DND-41 (cell line): Measurements from ENCODE around the gene MMP24.

Source experiments
- ATAC-seq: fragments of 200-7000 bp; cut with Tn5 transposase; 3 replicates; pipeline ENCODE4 v1.9.1; 2021; ENCODE audit warnings: low read depth; ENCODE audit not compliant: insufficient read depth
- DNase-seq: peaks from one replicate; pipeline ENCODE4 v3.0.0-alpha.2; 2020
- H2AFZ ChIP-seq: 2 replicates; pipeline ENCODE4 v1.6.0; 2012; ENCODE audit warnings: low read depth, low read length
- H3K27ac ChIP-seq: 2 replicates; pipeline ENCODE4 v1.5.1; 2012; ENCODE audit warnings: low read length, inconsistent platforms
- H3K27me3 ChIP-seq: fragments of 200-600 bp; sonication (generic); 2 replicates; pipeline ENCODE4 v1.6.0; 2012; ENCODE audit warnings: low read length, mild to moderate bottlenecking, inconsistent platforms; ENCODE audit not compliant: insufficient read depth, poor library complexity
- H3K36me3 ChIP-seq: 2 replicates; pipeline ENCODE4 v1.5.1; 2012; ENCODE audit warnings: low read length, inconsistent platforms; ENCODE audit not compliant: insufficient read depth
- H3K4me1 ChIP-seq: 2 replicates; pipeline ENCODE4 v1.5.1; 2012; ENCODE audit warnings: mild to moderate bottlenecking, low read length; ENCODE audit not compliant: insufficient read depth
- H3K4me2 ChIP-seq: 2 replicates; pipeline ENCODE4 v1.6.0; 2012; ENCODE audit warnings: mild to moderate bottlenecking, moderate library complexity, low read length, inconsistent platforms; ENCODE audit not compliant: insufficient read depth
- H3K4me3 ChIP-seq, 2 experiments: fragments of 200-600 bp in 1 of 2; shearing (Covaris generic) in 1 of 2; 2 replicates each; pipeline ENCODE4 v1.5.1; 2012 to 2016; ENCODE audit warnings: inconsistent platforms in 2 of 2, low read length in 2 of 2, mild to moderate bottlenecking in 2 of 2, low read depth in 1 of 2, moderate library complexity in 1 of 2
- H3K79me2 ChIP-seq: 2 replicates; pipeline ENCODE4 v1.6.0; 2012; ENCODE audit warnings: low read length, inconsistent platforms; ENCODE audit not compliant: insufficient read depth
- H3K9ac ChIP-seq: 2 replicates; pipeline ENCODE4 v1.6.0; 2012; ENCODE audit warnings: low read depth, mild to moderate bottlenecking, inconsistent platforms, low read length, moderate library complexity
- H3K9me3 ChIP-seq: 2 replicates; pipeline ENCODE4 v1.5.1; 2012; ENCODE audit warnings: low read length, moderate library complexity, mild to moderate bottlenecking, inconsistent platforms; ENCODE audit not compliant: insufficient read depth, severe bottlenecking
- H4K20me1 ChIP-seq: 2 replicates; pipeline ENCODE4 v1.6.0; 2012; ENCODE audit warnings: low read length; ENCODE audit not compliant: insufficient read depth
- CTCF ChIP-seq: IDR thresholded peaks from 2 replicates; pipeline ENCODE4 v1.5.1; 2012; ENCODE audit warnings: borderline replicate concordance, low read length, moderate library complexity, mild to moderate bottlenecking; ENCODE audit not compliant: poor library complexity, severe bottlenecking; ENCODE audit errors: extremely low read depth
- EZH2 ChIP-seq: IDR thresholded peaks from 3 replicates; pipeline ENCODE4 v1.6.1; 2012; ENCODE audit warnings: borderline replicate concordance, low read depth, mild to moderate bottlenecking, moderate library complexity, low read length, inconsistent platforms; ENCODE audit not compliant: severe bottlenecking

The MMP24 gene

GRCh38 chr20:35288325-35289060 lies 62.0 kb downstream of the MMP24 start:
- TF ChIP-seq CTCF (no peak), EZH2 (no peak)
- DNase-seq: no peak
- Histone ChIP-seq H3K27me3 (peaks cover 10% of the 10 kb centered on the region), H3K9me3 (no peaks in the 10 kb centered on the region), H2AFZ (no peak overlapping the region), H3K9ac (no peak overlapping the region), H3K4me2 (no peak overlapping the region), H4K20me1 (no peaks in the 10 kb centered on the region), H3K27ac (no peak overlapping the region), H3K4me3 (no peak overlapping the region), H3K36me3 (no peaks in the 10 kb centered on the region; the same call in 1 of the 2 replicates), H3K4me1 (peaks cover 18% of the 10 kb centered on the region), H3K79me2 (peaks cover 11% of the 10 kb centered on the region)
- ATAC-seq: no peak

GRCh38 chr20:35290186-35290886 lies 63.8 kb downstream of the MMP24 start:
- Histone ChIP-seq H3K79me2 (no peaks in the 10 kb centered on the region), H3K4me2 (no peak overlapping the region), H3K27me3 (no peaks in the 10 kb centered on the region), H3K4me3 (no peak overlapping the region), H3K36me3 (no peaks in the 10 kb centered on the region), H3K9me3 (no peaks in the 10 kb centered on the region), H3K27ac (no peak overlapping the region), H3K4me1 (0 out of 2 replicates have a peak, but pooled peaks cover under 1% of the 10 kb centered on the region), H4K20me1 (no peaks in the 10 kb centered on the region), H3K9ac (no peak overlapping the region), H2AFZ (no peak overlapping the region)
- no peak for ATAC-seq
- DNase-seq: no peak
- TF ChIP-seq CTCF: no peak
- no peak for TF ChIP-seq EZH2

- Histone ChIP-seq H3K27me3 (no peaks in the 10 kb centered on the region), H3K4me1 (no peaks in the 10 kb centered on the region)
- no peak for TF ChIP-seq CTCF
- no peak for TF ChIP-seq EZH2
Measured at GRCh38 chr20:35290887-35291417, 64.5 kb downstream of the MMP24 start.

More at GRCh38 chr20:35290887-35291417, 64.5 kb downstream of the MMP24 start:
- no peak for DNase-seq
- Histone ChIP-seq H3K4me3 (no peak overlapping the region), H4K20me1 (no peaks in the 10 kb centered on the region), H2AFZ (no peak overlapping the region), H3K79me2 (no peaks in the 10 kb centered on the region), H3K4me2 (no peak overlapping the region), H3K9me3 (no peaks in the 10 kb centered on the region), H3K9ac (no peak overlapping the region), H3K36me3 (no peaks in the 10 kb centered on the region), H3K27ac (no peak overlapping the region)
- no peak for ATAC-seq
